22Rv1 (cell line): ENCODE measurements around the gene HPS3.

ENCODE experiments used
- CTCF ChIP-seq: fragments of 450-650 bp; IDR thresholded peaks from 2 replicates; pipeline ENCODE4 v1.5.1; 2017; ENCODE audit warnings: mild to moderate bottlenecking
- ZFX ChIP-seq: fragments of 450-650 bp; IDR thresholded peaks from 2 replicates; pipeline ENCODE4 v1.6.1; 2017; ENCODE audit warnings: antibody characterized with exemption, borderline replicate concordance

GRCh38 chr3:149215515-149215914, 86.1 kb downstream of the HPS3 start:
- TF ChIP-seq CTCF (no peak), ZFX (no peak)
